ENCODE data around the gene AEBP1. TPM values are rescaled to one million over a fixed set of nuclear protein-coding genes. Genes with fewer than 3 reads are reported as not detected.

AEBP1 gene
- total RNA-seq, 4 donors from 2014 or later: 33.9 to 151 (median 89.0) TPM

GRCh38 chr7:44066111-44066460, 38.1 kb upstream of the AEBP1 start:
- no peak for DNase-seq
- peaks cover 16 to 23% (median 18%) of the 10 kb centered on the region in 4 donors for H3K4me1 ChIP-seq
- H3K27ac ChIP-seq: no peak overlapping the region
- in situ Hi-C loops (cut with MboI; ENCODE audit: low pct_ligation_motif_present in 1 of 4, low pct_unique_long_range_greater_than_20kb in 1 of 4, low sequenced_read_pairs in 3 of 4) (no loop called here), intact Hi-C loops (cut with DNase I; ENCODE audit: low total_unique reads) (no loop called here)
- peaks cover 0 to 5% (median 0%) of the 10 kb centered on the region in 4 donors for H3K36me3 ChIP-seq
- H3K4me3 ChIP-seq: no peak overlapping the region
- TF ChIP-seq POLR2A (IDR thresholded peaks at IDR 0.05) (no peak), POLR2AphosphoS5 (IDR thresholded peaks at IDR 0.05) (no peak), CTCF (IDR thresholded peaks at IDR 0.05) (no peak), EP300 (IDR thresholded peaks at IDR 0.05; ENCODE audit: low read depth) (no peak)
- no peaks in the 10 kb centered on the region for H3K9me3 ChIP-seq
- no peaks in the 10 kb centered on the region for H3K27me3 ChIP-seq
- 6 to 51% methylated on average over 2 to 6 of the region's 6 CpGs for WGBS, 2 donors (ENCODE audit: low coverage in 1 of 2)

- Histone ChIP-seq H3K27ac (no peak overlapping the region), H3K4me1 (peaks cover 16 to 28% (median 22%) of the 10 kb centered on the region in 4 donors), H3K27me3 (no peaks in the 10 kb centered on the region), H3K9me3 (no peaks in the 10 kb centered on the region), H3K36me3 (no peaks in the 10 kb centered on the region), H3K4me3 (no peak overlapping the region)
- intact Hi-C loops (cut with DNase I; ENCODE audit: low total_unique reads): no loop called here
- 64% methylated on average over 7 of the region's 7 CpGs; no CpG with 5 or more reads in 1 of the 2 donors for WGBS, 2 donors (ENCODE audit: low coverage in 1 of 2)
- TF ChIP-seq POLR2AphosphoS5 (IDR thresholded peaks at IDR 0.05): peak in 2 of 3 donors; percentile 2 to 3
- no peak for TF ChIP-seq POLR2A (IDR thresholded peaks at IDR 0.05)
- in situ Hi-C loops (cut with MboI; ENCODE audit: low pct_ligation_motif_present in 1 of 4, low pct_unique_long_range_greater_than_20kb in 1 of 4, low sequenced_read_pairs in 3 of 4): no loop called here
- DNase-seq: peak; percentile 6
Observed at GRCh38 chr7:44066494-44067063, 37.6 kb upstream of the AEBP1 start.

- intact Hi-C loops (cut with DNase I; ENCODE audit: low total_unique reads): no loop called here
- Histone ChIP-seq H3K4me1 (peaks cover 20 to 35% (median 28%) of the 10 kb centered on the region in 4 donors), H3K36me3 (no peaks in the 10 kb centered on the region), H3K27me3 (no peaks in the 10 kb centered on the region), H3K27ac (no peak overlapping the region), H3K4me3 (no peak overlapping the region), H3K9me3 (no peaks in the 10 kb centered on the region)
- in situ Hi-C loops (cut with MboI; ENCODE audit: low pct_ligation_motif_present in 1 of 4, low pct_unique_long_range_greater_than_20kb in 1 of 4, low sequenced_read_pairs in 3 of 4): no loop called here
- WGBS, 2 donors (ENCODE audit: low coverage in 1 of 2): 75 to 87% methylated on average over 7 to 11 of the region's 11 CpGs
- DNase-seq: peak; percentile 6
- TF ChIP-seq POLR2AphosphoS5 (IDR thresholded peaks at IDR 0.05) (peak in 1 of 3 donors; percentile 5), POLR2A (IDR thresholded peaks at IDR 0.05) (no peak)
Observed at GRCh38 chr7:44067064-44067951, 36.8 kb upstream of the AEBP1 start.

- no peaks in the 10 kb centered on the region for H3K9me3 ChIP-seq
- in situ Hi-C loops (cut with MboI; ENCODE audit: low pct_ligation_motif_present in 1 of 4, low pct_unique_long_range_greater_than_20kb in 1 of 4, low sequenced_read_pairs in 3 of 4): no loop called here
- no peaks in the 10 kb centered on the region for H3K27me3 ChIP-seq
- H3K4me1 ChIP-seq: peaks cover 26 to 42% (median 36%) of the 10 kb centered on the region in 4 donors
- DNase-seq: no peak
- 71 to 80% methylated on average over 1 to 7 of the region's 7 CpGs for WGBS, 2 donors (ENCODE audit: low coverage in 1 of 2)
- TF ChIP-seq EP300 (IDR thresholded peaks at IDR 0.05; ENCODE audit: low read depth): no peak
- no peak for TF ChIP-seq POLR2A (IDR thresholded peaks at IDR 0.05)
- TF ChIP-seq POLR2AphosphoS5 (IDR thresholded peaks at IDR 0.05): no peak
- no peak for TF ChIP-seq CTCF (IDR thresholded peaks at IDR 0.05)
- H3K4me3 ChIP-seq: no peak overlapping the region
- no peaks in the 10 kb centered on the region for H3K36me3 ChIP-seq
- H3K27ac ChIP-seq: no peak overlapping the region
- intact Hi-C loops (cut with DNase I; ENCODE audit: low total_unique reads): no loop called here
Observed at GRCh38 chr7:44068054-44068453, 36.1 kb upstream of the AEBP1 start.

GRCh38 chr7:44071726-44072363, 32.3 kb upstream of the AEBP1 start:
- H3K36me3 ChIP-seq: peaks cover 0 to 2% (median 0%) of the 10 kb centered on the region in 4 donors
- WGBS, 2 donors (ENCODE audit: low coverage in 1 of 2): 20 to 51% methylated on average over 1 to 9 of the region's 9 CpGs
- intact Hi-C loops (cut with DNase I; ENCODE audit: low total_unique reads): no loop called here
- H3K4me3 ChIP-seq: no peak overlapping the region
- peak; percentile 37 for DNase-seq
- H3K9me3 ChIP-seq: no peaks in the 10 kb centered on the region
- peaks cover 14 to 36% (median 32%) of the 10 kb centered on the region in 4 donors for H3K4me1 ChIP-seq
- H3K27me3 ChIP-seq: no peaks in the 10 kb centered on the region
- in situ Hi-C loops (cut with MboI; ENCODE audit: low pct_ligation_motif_present in 1 of 4, low pct_unique_long_range_greater_than_20kb in 1 of 4, low sequenced_read_pairs in 3 of 4): no loop called here
- no peak for TF ChIP-seq POLR2A (IDR thresholded peaks at IDR 0.05)
- TF ChIP-seq POLR2AphosphoS5 (IDR thresholded peaks at IDR 0.05): peak in 1 of 3 donors; percentile 15
- no peak for TF ChIP-seq EP300 (IDR thresholded peaks at IDR 0.05; ENCODE audit: low read depth)
- no peak for TF ChIP-seq CTCF (IDR thresholded peaks at IDR 0.05)
- peak overlapping the region; percentile 11 to 82 (median 54) for H3K27ac ChIP-seq
